KOPT-K1 (cell line): ENCODE data around the gene RARS1.

Experiments used
- H3K27ac ChIP-seq: fragments of 200-600 bp; sonication (generic); 2 replicates; pipeline ENCODE4 v1.5.1; 2016; ENCODE audit warnings: antibody characterized with exemption, mild to moderate bottlenecking, low read depth, low read length; ENCODE audit not compliant: poor library complexity, severe bottlenecking
- H3K36me3 ChIP-seq: fragments of 200-600 bp; sonication (generic); 2 replicates; pipeline ENCODE4 v1.5.1; 2017; ENCODE audit warnings: antibody characterized with exemption, mild to moderate bottlenecking, low read length, moderate library complexity; ENCODE audit not compliant: insufficient read depth
- H3K9me3 ChIP-seq: fragments of 200-600 bp; sonication (generic); 2 replicates; pipeline ENCODE4 v1.5.1; 2017; ENCODE audit warnings: antibody characterized with exemption, low read length, mild to moderate bottlenecking; ENCODE audit not compliant: insufficient read depth, poor library complexity, severe bottlenecking

The RARS1 gene

GRCh38 chr5:168468836-168469235, 17.4 kb upstream of the RARS1 start:
- Histone ChIP-seq H3K36me3 (no peaks in the 10 kb centered on the region), H3K27ac (no peak overlapping the region)

DNA sequence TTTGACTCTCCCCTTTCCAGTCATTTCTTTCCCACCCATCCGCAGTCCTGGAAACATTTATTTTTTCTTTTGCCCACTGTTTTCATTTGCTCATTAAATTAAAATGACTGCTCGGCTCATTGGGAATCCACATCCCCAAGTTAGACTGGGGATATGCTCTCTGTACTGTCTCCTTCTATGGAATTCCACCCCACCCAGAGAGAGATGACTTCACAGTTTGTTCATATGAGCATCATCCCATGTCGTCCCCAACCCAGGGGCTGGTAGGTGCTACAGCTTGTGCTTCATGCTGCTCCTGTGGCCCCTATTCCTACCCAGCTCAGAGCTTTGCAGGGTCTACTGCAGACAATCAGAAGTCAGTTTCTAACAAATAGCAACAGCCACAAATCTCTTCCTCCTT, 16.5 kb upstream of the RARS1 start:
- H3K27ac ChIP-seq: no peak overlapping the region
- H3K36me3 ChIP-seq: no peaks in the 10 kb centered on the region
- no peaks in the 10 kb centered on the region for H3K9me3 ChIP-seq

More at GRCh38 chr5:168468836-168469235, 17.4 kb upstream of the RARS1 start:
- H3K9me3 ChIP-seq: no peaks in the 10 kb centered on the region

GRCh38 chr5:168471785-168472184, 14.5 kb upstream of the RARS1 start:
- Histone ChIP-seq H3K27ac (no peak overlapping the region), H3K36me3 (no peaks in the 10 kb centered on the region), H3K9me3 (no peaks in the 10 kb centered on the region)

GRCh38 chr5:168472329-168472728, 13.9 kb upstream of the RARS1 start:
- Histone ChIP-seq H3K36me3 (no peaks in the 10 kb centered on the region), H3K9me3 (no peaks in the 10 kb centered on the region), H3K27ac (no peak overlapping the region)

- H3K27ac ChIP-seq: no peak overlapping the region
- no peaks in the 10 kb centered on the region for H3K9me3 ChIP-seq
- H3K36me3 ChIP-seq: no peaks in the 10 kb centered on the region
These were observed 12.0 kb upstream of the RARS1 start for GRCh38 chr5:168474319-168474718.

- no peaks in the 10 kb centered on the region for H3K9me3 ChIP-seq
- H3K36me3 ChIP-seq: no peaks in the 10 kb centered on the region
- no peak overlapping the region for H3K27ac ChIP-seq
These were observed 9.2 kb upstream of the RARS1 start for GRCh38 chr5:168477060-168477459.

DNA sequence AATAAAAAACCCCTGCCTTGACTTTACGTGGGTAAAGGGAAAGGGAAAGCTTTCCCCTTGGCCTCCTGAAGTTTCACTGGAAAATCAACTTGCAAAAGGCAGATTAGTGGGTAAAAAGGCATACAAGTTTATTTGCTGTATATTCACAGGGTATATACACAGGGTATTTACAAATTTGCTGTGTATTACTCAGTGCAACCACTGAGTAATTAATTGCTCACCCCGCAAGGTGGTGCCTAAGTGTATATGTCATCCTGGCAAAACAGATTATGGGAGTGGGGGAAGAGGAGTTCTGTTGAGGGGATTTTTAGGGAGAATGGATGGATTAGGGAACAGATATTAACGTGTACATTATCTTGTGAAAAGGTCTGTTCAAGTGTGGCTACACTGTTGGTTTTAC, 7.1 kb upstream of the RARS1 start:
- H3K9me3 ChIP-seq: no peaks in the 10 kb centered on the region
- no peaks in the 10 kb centered on the region for H3K36me3 ChIP-seq
- no peak overlapping the region for H3K27ac ChIP-seq

- Histone ChIP-seq H3K9me3 (no peaks in the 10 kb centered on the region), H3K36me3 (no peaks in the 10 kb centered on the region), H3K27ac (no peak overlapping the region)
These were observed 5.7 kb upstream of the RARS1 start for GRCh38 chr5:168480601-168481000.

- Histone ChIP-seq H3K27ac (no peak overlapping the region), H3K9me3 (no peaks in the 10 kb centered on the region), H3K36me3 (no peaks in the 10 kb centered on the region)
These were observed 4.9 kb upstream of the RARS1 start for GRCh38 chr5:168481330-168481788.

DNA sequence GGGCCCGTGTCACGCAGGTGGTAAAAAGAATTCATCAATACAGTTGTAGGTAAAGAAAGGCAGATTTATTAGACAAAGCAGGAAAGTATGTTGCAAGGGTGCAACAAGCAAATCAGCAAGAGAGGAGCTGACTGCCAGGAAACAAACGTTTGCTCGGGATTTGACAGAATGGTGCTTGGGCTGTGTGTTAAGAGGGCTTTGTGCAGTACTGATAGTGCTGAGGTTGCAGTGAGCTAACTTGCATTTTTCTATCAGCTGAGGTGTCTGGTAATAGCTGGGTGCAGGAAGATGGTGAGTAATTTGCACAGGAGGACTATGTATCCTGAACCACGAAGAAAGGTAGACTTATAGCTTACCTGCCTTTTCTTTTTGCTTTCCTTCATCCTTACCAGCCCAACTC, 3.9 kb upstream of the RARS1 start:
- H3K27ac ChIP-seq: no peak overlapping the region
- no peaks in the 10 kb centered on the region for H3K9me3 ChIP-seq
- no peaks in the 10 kb centered on the region for H3K36me3 ChIP-seq

DNA sequence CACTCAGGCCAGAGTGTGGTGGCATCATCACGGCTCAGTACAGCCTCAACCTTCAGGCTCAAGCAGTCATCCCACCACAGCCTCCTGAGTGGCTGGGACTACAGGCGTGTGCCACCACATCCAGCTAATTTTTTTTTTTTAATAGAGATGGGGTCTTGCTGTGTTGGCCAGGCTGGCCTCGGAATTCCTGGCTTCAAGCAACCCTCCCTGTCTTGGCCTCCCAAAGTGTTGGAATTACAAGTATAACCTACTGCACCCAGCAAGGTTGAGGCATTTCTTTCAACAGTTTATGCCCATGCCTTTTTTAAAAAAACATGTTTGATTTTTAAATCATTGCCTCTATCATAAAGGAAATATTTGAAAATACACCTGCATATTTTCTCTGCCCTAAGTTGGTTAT, 2.8 kb downstream of the RARS1 start:
- Histone ChIP-seq H3K9me3 (no peaks in the 10 kb centered on the region), H3K36me3 (peaks cover 63% of the 10 kb centered on the region), H3K27ac (no peak overlapping the region)

GRCh38 chr5:168494057-168494555, 7.8 kb downstream of the RARS1 start:
- Histone ChIP-seq H3K27ac (no peak overlapping the region), H3K36me3 (peaks cover 97% of the 10 kb centered on the region), H3K9me3 (no peaks in the 10 kb centered on the region)

GRCh38 chr5:168502563-168503237, 16.4 kb downstream of the RARS1 start:
- Histone ChIP-seq H3K27ac (no peak overlapping the region), H3K36me3 (peaks cover 89% of the 10 kb centered on the region), H3K9me3 (no peaks in the 10 kb centered on the region)

DNA sequence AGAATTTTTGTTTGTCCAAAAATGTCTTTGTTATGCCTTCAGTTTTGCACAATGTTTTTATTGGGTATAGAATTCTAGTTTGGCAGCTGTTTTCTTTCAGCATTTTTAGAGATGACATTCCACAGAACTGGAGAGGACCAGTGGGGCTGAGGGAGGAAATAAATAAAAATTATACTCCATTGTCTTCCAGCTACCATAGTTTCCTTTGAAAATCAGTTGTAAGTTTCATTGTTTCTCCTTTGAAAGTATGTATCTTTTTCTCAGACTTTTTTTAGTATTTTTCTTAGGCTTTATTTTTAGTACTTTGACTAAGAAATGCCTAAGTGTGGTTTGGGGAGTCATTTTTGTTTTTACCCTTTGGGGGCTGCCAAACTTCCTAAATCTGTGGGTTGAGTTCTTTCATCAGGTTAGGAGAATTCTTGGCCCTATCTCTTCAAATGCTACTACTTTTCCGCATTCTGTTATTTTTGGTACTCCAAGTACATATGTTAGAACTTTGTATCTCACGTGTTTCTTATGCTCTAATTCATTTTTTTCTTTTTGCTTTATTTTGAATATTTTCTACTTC, 27.7 kb downstream of the RARS1 start:
- H3K9me3 ChIP-seq: peaks cover 17% of the 10 kb centered on the region
- peaks cover 100% of the 10 kb centered on the region for H3K36me3 ChIP-seq
- no peak overlapping the region for H3K27ac ChIP-seq

GRCh38 chr5:168525856-168526255, 39.6 kb downstream of the RARS1 start:
- no peaks in the 10 kb centered on the region for H3K9me3 ChIP-seq

GRCh38 chr5:168527756-168528295, 41.6 kb downstream of the RARS1 start:
- Histone ChIP-seq H3K36me3 (no peaks in the 10 kb centered on the region), H3K9me3 (no peaks in the 10 kb centered on the region), H3K27ac (no peak overlapping the region)

More at GRCh38 chr5:168525856-168526255, 39.6 kb downstream of the RARS1 start:
- peaks cover 5% of the 10 kb centered on the region; the same call in 1 of the 2 replicates for H3K36me3 ChIP-seq
- no peak overlapping the region for H3K27ac ChIP-seq
